ENCODE results near the gene H3-3A.

DNA sequence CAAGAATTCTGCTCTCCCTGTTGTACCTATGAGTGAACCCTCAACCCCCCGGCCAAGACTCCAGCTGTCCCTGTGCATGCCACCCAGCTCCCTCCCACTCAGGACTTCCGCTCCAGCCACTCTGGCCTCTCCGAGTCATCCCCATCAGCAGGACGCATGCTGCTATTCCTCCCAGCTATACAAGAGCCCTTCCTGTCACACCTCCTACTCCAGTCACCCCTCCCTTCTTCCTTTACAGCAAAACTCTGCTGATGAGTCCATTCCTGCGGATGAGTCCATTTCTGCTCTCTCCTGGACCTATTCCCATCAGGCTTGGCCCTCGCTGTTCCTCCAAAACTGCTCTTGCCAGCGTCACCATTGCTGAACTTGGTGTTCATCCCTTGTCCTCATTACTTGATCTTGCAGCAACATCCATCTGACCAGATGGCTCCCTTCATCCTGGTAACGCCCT is 42.2 kb downstream of the H3-3A start:
- TF ChIP-seq POLR2A (IDR thresholded peaks at IDR 0.05): no peak
- TF ChIP-seq, protein P1, sequence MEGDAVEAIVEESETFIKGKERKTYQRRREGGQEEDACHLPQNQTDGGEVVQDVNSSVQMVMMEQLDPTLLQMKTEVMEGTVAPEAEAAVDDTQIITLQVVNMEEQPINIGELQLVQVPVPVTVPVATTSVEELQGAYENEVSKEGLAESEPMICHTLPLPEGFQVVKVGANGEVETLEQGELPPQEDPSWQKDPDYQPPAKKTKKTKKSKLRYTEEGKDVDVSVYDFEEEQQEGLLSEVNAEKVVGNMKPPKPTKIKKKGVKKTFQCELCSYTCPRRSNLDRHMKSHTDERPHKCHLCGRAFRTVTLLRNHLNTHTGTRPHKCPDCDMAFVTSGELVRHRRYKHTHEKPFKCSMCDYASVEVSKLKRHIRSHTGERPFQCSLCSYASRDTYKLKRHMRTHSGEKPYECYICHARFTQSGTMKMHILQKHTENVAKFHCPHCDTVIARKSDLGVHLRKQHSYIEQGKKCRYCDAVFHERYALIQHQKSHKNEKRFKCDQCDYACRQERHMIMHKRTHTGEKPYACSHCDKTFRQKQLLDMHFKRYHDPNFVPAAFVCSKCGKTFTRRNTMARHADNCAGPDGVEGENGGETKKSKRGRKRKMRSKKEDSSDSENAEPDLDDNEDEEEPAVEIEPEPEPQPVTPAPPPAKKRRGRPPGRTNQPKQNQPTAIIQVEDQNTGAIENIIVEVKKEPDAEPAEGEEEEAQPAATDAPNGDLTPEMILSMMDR (IDR thresholded peaks at IDR 0.05): no peak
